H9 (cell line): ENCODE results near the gene BTN1A1. TPM values are rescaled to one million over a fixed set of nuclear protein-coding genes. Genes with fewer than 3 reads are reported as not detected.

Source experiments
- DNase-seq: peaks from one replicate; pipeline ENCODE4 v3.0.0-alpha.2; 2017
- H2AFZ ChIP-seq: one replicate; pipeline ENCODE4 v1.6.1; 2013; ENCODE audit warnings: mild to moderate bottlenecking, low read length, control low read depth, moderate library complexity
- H2AK5ac ChIP-seq: 2 replicates; pipeline ENCODE4 v1.6.1; 2013; ENCODE audit warnings: low read length, control low read depth, mixed read lengths; ENCODE audit not compliant: insufficient read length
- H2BK120ac ChIP-seq: one replicate; pipeline ENCODE4 v1.6.1; 2013; ENCODE audit warnings: low read depth, mild to moderate bottlenecking, low read length, control low read depth, inconsistent platforms; ENCODE audit not compliant: poor library complexity, severe bottlenecking
- H2BK12ac ChIP-seq: 2 replicates; pipeline ENCODE4 v1.6.1; 2013; ENCODE audit warnings: low read length, control low read depth, mixed read lengths, low read depth; ENCODE audit not compliant: insufficient read length
- H2BK15ac ChIP-seq: 2 replicates; pipeline ENCODE4 v1.6.1; 2013; ENCODE audit warnings: low read depth, low read length, control low read depth
- H2BK20ac ChIP-seq: one replicate; pipeline ENCODE4 v1.6.1; 2013; ENCODE audit warnings: low read depth, mild to moderate bottlenecking, low read length, control low read depth, inconsistent platforms; ENCODE audit not compliant: poor library complexity, severe bottlenecking
- H2BK5ac ChIP-seq: 2 replicates; pipeline ENCODE4 v1.6.1; 2013; ENCODE audit warnings: low read length, control low read depth, mixed read lengths; ENCODE audit not compliant: insufficient read length
- H3K14ac ChIP-seq: 2 replicates; pipeline ENCODE4 v1.6.1; 2013; ENCODE audit warnings: low read length, control low read depth; ENCODE audit not compliant: insufficient read depth
- H3K18ac ChIP-seq: 2 replicates; pipeline ENCODE4 v1.6.1; 2013; ENCODE audit warnings: low read depth, mild to moderate bottlenecking, mixed read lengths, low read length, control low read depth; ENCODE audit not compliant: insufficient read length
- H3K23ac ChIP-seq: 2 replicates; pipeline ENCODE4 v1.6.1; 2013; ENCODE audit warnings: low read length, control low read depth, mixed read lengths, low read depth; ENCODE audit not compliant: insufficient read length
- H3K23me2 ChIP-seq: 2 replicates; pipeline ENCODE4 v1.6.1; 2013; ENCODE audit warnings: low read depth, mild to moderate bottlenecking, mixed read lengths, low read length, control low read depth; ENCODE audit not compliant: insufficient read length, poor library complexity, severe bottlenecking
- H3K27ac ChIP-seq: 2 replicates; pipeline ENCODE4 v1.5.1; 2013; ENCODE audit warnings: low read length, control low read depth, mixed read lengths, low read depth; ENCODE audit not compliant: insufficient read length
- H3K27me3 ChIP-seq: 2 replicates; pipeline ENCODE4 v1.6.1; 2013; ENCODE audit warnings: low read length, control low read depth, inconsistent platforms; ENCODE audit not compliant: insufficient read depth
- H3K4ac ChIP-seq: 2 replicates; pipeline ENCODE4 v1.6.1; 2013; ENCODE audit warnings: low read depth, mild to moderate bottlenecking, control low read depth, inconsistent platforms, low read length, moderate library complexity
- H3K4me1 ChIP-seq: 2 replicates; pipeline ENCODE4 v1.6.1; 2013; ENCODE audit warnings: low read length, control low read depth, inconsistent platforms; ENCODE audit not compliant: insufficient read depth
- H3K4me2 ChIP-seq: 2 replicates; pipeline ENCODE4 v1.6.1; 2013; ENCODE audit warnings: low read length, control low read depth, mixed read lengths; ENCODE audit not compliant: insufficient read length, insufficient read depth
- H3K56ac ChIP-seq: 2 replicates; pipeline ENCODE4 v1.6.1; 2013; ENCODE audit warnings: low read depth, mild to moderate bottlenecking, mixed read lengths, low read length, control low read depth; ENCODE audit not compliant: insufficient read length
- H3K79me1 ChIP-seq: 2 replicates; pipeline ENCODE4 v1.6.1; 2013; ENCODE audit warnings: low read depth, mild to moderate bottlenecking, moderate library complexity, low read length, control low read depth, inconsistent platforms; ENCODE audit not compliant: insufficient read depth, poor library complexity, severe bottlenecking
- H3K79me2 ChIP-seq: 2 replicates; pipeline ENCODE4 v1.6.1; 2013; ENCODE audit warnings: low read length, control low read depth, inconsistent platforms; ENCODE audit not compliant: insufficient read depth
- H3K9ac ChIP-seq: 2 replicates; pipeline ENCODE4 v1.6.1; 2013; ENCODE audit warnings: low read length, control low read depth, mixed read lengths; ENCODE audit not compliant: insufficient read length; ENCODE audit errors: extremely low read depth
- H3K9me3 ChIP-seq: one replicate; pipeline ENCODE4 v1.6.1; 2013; ENCODE audit warnings: low read depth, low read length, inconsistent platforms; ENCODE audit not compliant: control insufficient read depth
- H3T11ph ChIP-seq: one replicate; pipeline ENCODE4 v1.6.1; 2013; ENCODE audit warnings: mild to moderate bottlenecking, low read length, control low read depth, inconsistent platforms
- H4K20me1 ChIP-seq: one replicate; pipeline ENCODE4 v1.6.1; 2013; ENCODE audit not compliant: control insufficient read depth, insufficient read length, insufficient read depth
- H4K5ac ChIP-seq: 2 replicates; pipeline ENCODE4 v1.6.1; 2013; ENCODE audit warnings: low read depth, mild to moderate bottlenecking, mixed read lengths, low read length, control low read depth; ENCODE audit not compliant: insufficient read length
- H4K8ac ChIP-seq: replicated peaks from 2 replicates; pipeline ENCODE4 v1.6.1; 2013; ENCODE audit warnings: low read length, control low read depth, mixed read lengths, low read depth; ENCODE audit not compliant: insufficient read length
- H4K91ac ChIP-seq: 2 replicates; pipeline ENCODE4 v1.6.1; 2013; ENCODE audit warnings: low read depth, mild to moderate bottlenecking, moderate library complexity, mixed read lengths, low read length, control low read depth; ENCODE audit not compliant: insufficient read length
- H3K27ac Mint-ChIP-seq, 3 experiments: 2 replicates in 2 of 3; 3 replicates in 1 of 3; pipeline ENCODE4 v1.8.0; 2020 to 2021; ENCODE audit warnings: mixed read lengths in 3 of 3, mild to moderate bottlenecking in 1 of 3, moderate library complexity in 1 of 3
- H3K27me3 Mint-ChIP-seq: 2 replicates; pipeline ENCODE4 v1.8.0; 2021; ENCODE audit warnings: low read depth, mild to moderate bottlenecking, moderate library complexity, mixed read lengths
- H3K36me3 Mint-ChIP-seq, 3 experiments: 2 replicates in 2 of 3; 3 replicates in 1 of 3; pipeline ENCODE4 v1.8.0; 2020 to 2021; ENCODE audit warnings: low read depth in 3 of 3, mixed read lengths in 3 of 3; ENCODE audit not compliant: insufficient read depth in 1 of 3
- H3K4me1 Mint-ChIP-seq, 2 experiments: 2 replicates each; pipeline ENCODE4 v1.8.0; 2020; ENCODE audit warnings: mixed read lengths in 2 of 2
- H3K4me3 Mint-ChIP-seq, 2 experiments: 2 replicates in 1 of 2; 3 replicates in 1 of 2; pipeline ENCODE4 v1.8.0; 2020 to 2021; ENCODE audit warnings: mild to moderate bottlenecking in 2 of 2, mixed read lengths in 2 of 2, moderate library complexity in 1 of 2
- H3K9me3 Mint-ChIP-seq, 2 experiments: 2 replicates in 1 of 2; 3 replicates in 1 of 2; pipeline ENCODE4 v1.8.0; 2020; ENCODE audit warnings: mild to moderate bottlenecking in 2 of 2, mixed read lengths in 2 of 2, moderate library complexity in 1 of 2
- WGBS: extraction: QIAGEN DNeasy Blood & Tissue Kit; methylation state at CpG from one replicate; pipeline ENCODE4 v1.1.7; 2013; ENCODE audit warnings: missing lambda C conversion rate, low lambda C conversion rate, mixed read lengths; ENCODE audit not compliant: insufficient read length; ENCODE audit errors: extremely low coverage; 5-methylcytosine and 5-hydroxymethylcytosine counted together
- total RNA-seq: library from RNA; stranded (reverse); gene quantifications from 2 replicates; pipeline ENCODE4 v1.2.1, GENCODE V29; 2021
- TF ChIP-seq, protein P1 (sequence below): fragments of 200-600 bp; sonication (generic); conservative IDR thresholded peaks from 3 replicates; pipeline ENCODE4 v1.8.0; 2021; ENCODE audit warnings: antibody characterized with exemption, mild to moderate bottlenecking

The BTN1A1 gene
- total RNA-seq, 1 experiment from 2014 or later: 0.15 TPM

DNA sequence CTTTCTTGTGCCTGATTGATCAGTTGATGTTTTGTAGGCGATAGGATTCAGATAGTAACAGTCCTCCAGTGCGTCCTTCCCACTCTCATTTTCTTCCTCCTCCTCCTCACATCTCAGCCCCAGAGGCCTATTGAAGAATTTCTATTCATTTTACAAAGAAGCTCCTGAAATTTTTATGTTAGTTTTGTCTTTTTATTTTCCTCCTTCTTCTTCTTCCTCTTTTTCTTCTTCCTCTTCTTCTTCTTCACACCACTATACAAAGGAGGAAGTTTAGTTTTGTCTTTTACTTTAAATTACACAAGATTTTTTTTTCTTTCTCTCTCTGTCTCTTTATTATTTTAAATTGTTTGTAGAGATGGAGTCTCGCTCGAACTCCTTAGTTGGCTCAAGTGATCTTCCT is 23.2 kb upstream of the BTN1A1 start:
- no peak overlapping the region for H3K27ac Mint-ChIP-seq
- no peaks in the 10 kb centered on the region for H3K79me1 ChIP-seq
- H3K27me3 ChIP-seq: no peaks in the 10 kb centered on the region

More for the DNA sequence above, 23.2 kb upstream of the BTN1A1 start:
- Histone ChIP-seq H3K18ac (no peak overlapping the region), H2BK15ac (no peak overlapping the region), H2AK5ac (no peak overlapping the region), H3K14ac (no peak overlapping the region), H2AFZ (no peak overlapping the region), H3K23ac (no peak overlapping the region), H4K20me1 (no peaks in the 10 kb centered on the region), H2BK120ac (no peak overlapping the region), H3K4me1 (peaks cover 4% of the 10 kb centered on the region; the same call in 1 of the 2 replicates), H3K79me2 (no peaks in the 10 kb centered on the region), H4K91ac (no peak overlapping the region), H3K9me3 (peaks cover 7% of the 10 kb centered on the region), H3T11ph (no peak overlapping the region), H3K27ac (no peak overlapping the region), H3K9ac (no peak overlapping the region), H4K5ac (no peak overlapping the region), H2BK12ac (no peak overlapping the region), H3K4me2 (no peak overlapping the region), H4K8ac (no peak overlapping the region), H3K4ac (no peak overlapping the region), H3K56ac (no peak overlapping the region), H2BK20ac (no peak overlapping the region), H3K23me2 (no peaks in the 10 kb centered on the region), H2BK5ac (no peak overlapping the region)
- peaks cover 8 to 15% of the 10 kb centered on the region in 2 experiments; a peak in 4 of 5 replicates for H3K9me3 Mint-ChIP-seq
- WGBS: no CpG with 5 or more reads among the region's 4 CpGs
- TF ChIP-seq, protein P1, sequence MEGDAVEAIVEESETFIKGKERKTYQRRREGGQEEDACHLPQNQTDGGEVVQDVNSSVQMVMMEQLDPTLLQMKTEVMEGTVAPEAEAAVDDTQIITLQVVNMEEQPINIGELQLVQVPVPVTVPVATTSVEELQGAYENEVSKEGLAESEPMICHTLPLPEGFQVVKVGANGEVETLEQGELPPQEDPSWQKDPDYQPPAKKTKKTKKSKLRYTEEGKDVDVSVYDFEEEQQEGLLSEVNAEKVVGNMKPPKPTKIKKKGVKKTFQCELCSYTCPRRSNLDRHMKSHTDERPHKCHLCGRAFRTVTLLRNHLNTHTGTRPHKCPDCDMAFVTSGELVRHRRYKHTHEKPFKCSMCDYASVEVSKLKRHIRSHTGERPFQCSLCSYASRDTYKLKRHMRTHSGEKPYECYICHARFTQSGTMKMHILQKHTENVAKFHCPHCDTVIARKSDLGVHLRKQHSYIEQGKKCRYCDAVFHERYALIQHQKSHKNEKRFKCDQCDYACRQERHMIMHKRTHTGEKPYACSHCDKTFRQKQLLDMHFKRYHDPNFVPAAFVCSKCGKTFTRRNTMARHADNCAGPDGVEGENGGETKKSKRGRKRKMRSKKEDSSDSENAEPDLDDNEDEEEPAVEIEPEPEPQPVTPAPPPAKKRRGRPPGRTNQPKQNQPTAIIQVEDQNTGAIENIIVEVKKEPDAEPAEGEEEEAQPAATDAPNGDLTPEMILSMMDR: no peak
- DNase-seq: no peak
- H3K27me3 Mint-ChIP-seq: no peaks in the 10 kb centered on the region; the same call in 1 of the 2 replicates
- peaks cover 30 to 32% of the 10 kb centered on the region in 2 experiments for H3K4me1 Mint-ChIP-seq
- peaks cover 0 to 13% (median 9%) of the 10 kb centered on the region in 3 experiments; a peak in 5 of 7 replicates for H3K36me3 Mint-ChIP-seq
- no peak overlapping the region; a peak in 2 of 5 replicates for H3K4me3 Mint-ChIP-seq
